SK-N-SH (cell line): Measurements from ENCODE around the gene SOD1. TPM values are rescaled to one million over a fixed set of nuclear protein-coding genes. Genes with fewer than 3 reads are reported as not detected.

Experiments
- CTCF ChIA-PET: fragments of 300-600, 350-600 bp; formaldehyde crosslinking; extraction: SDS; loops from one replicate; lab custom pipeline; 2021; lab: Yijun Ruan, JAX
- POLR2A ChIA-PET: fragments of 350-600 bp; sonication (Branson Sonifier 250); formaldehyde crosslinking; extraction: SDS; loops from one replicate; lab custom pipeline; 2020; ENCODE audit warnings: antibody characterized with exemption, inconsistent platforms; lab: Yijun Ruan, JAX
- DNase-seq: peaks from one replicate; pipeline ENCODE4 v3.0.0; 2012
- H2AFZ ChIP-seq: fragments of 200-600 bp; sonication (generic); 2 replicates; pipeline ENCODE4 v1.8.1; 2016; ENCODE audit warnings: antibody characterized with exemption, mild to moderate bottlenecking, low read depth
- H3F3A ChIP-seq: fragments of 200-600 bp; sonication (generic); replicated peaks from 2 replicates; pipeline ENCODE3; 2016; ENCODE audit warnings: antibody characterized with exemption, mild to moderate bottlenecking; ENCODE audit not compliant: insufficient read depth
- H3K27ac ChIP-seq, 2 experiments: fragments of 200-500 bp in 1 of 2; fragments of 200-600 bp in 1 of 2; sonication (Bioruptor generic) in 1 of 2; sonication (generic), shearing (Covaris generic) in 1 of 2; 2 replicates each; pipeline versions ENCODE4 v1.5.1 to v1.6.1; 2014 to 2016; ENCODE audit warnings: low read depth in 2 of 2, inconsistent platforms in 1 of 2, low read length in 1 of 2, mild to moderate bottlenecking in 1 of 2, mixed read lengths in 1 of 2
- H3K27me3 ChIP-seq: fragments of 200-600 bp; sonication (generic), shearing (Covaris generic); 2 replicates; pipeline ENCODE4 v1.6.1; 2016; ENCODE audit warnings: mixed run types; ENCODE audit not compliant: insufficient read depth
- H3K36me3 ChIP-seq, 2 experiments: fragments of 200-500 bp in 1 of 2; fragments of 200-600 bp in 1 of 2; sonication (Bioruptor generic) in 1 of 2; sonication (generic) in 1 of 2; replicated peaks in 1 of 2; 2 replicates each; pipeline versions ENCODE3 to v1.5.1; 2014 to 2016; ENCODE audit warnings: low read length in 1 of 2, mild to moderate bottlenecking in 1 of 2; ENCODE audit not compliant: insufficient read depth in 2 of 2, control insufficient read depth in 1 of 2
- H3K4me1 ChIP-seq, 2 experiments: fragments of 200-500 bp in 1 of 2; fragments of 200-600 bp in 1 of 2; sonication (Bioruptor generic) in 1 of 2; sonication (generic), shearing (Covaris generic) in 1 of 2; 2 replicates each; pipeline versions ENCODE4 v1.5.1 to v1.6.1; 2014 to 2016; ENCODE audit warnings: low read depth in 1 of 2, low read length in 1 of 2, mixed run types in 1 of 2; ENCODE audit not compliant: insufficient read depth in 2 of 2, control insufficient read depth in 1 of 2
- H3K4me2 ChIP-seq: fragments of 200-600 bp; sonication (generic), shearing (Covaris generic); 2 replicates; pipeline ENCODE4 v1.6.1; 2017; ENCODE audit warnings: mixed run types
- H3K4me3 ChIP-seq, 2 experiments: fragments of 200-500 bp in 1 of 2; fragments of 200-600 bp in 1 of 2; sonication (Bioruptor generic) in 1 of 2; sonication (generic), shearing (Covaris generic) in 1 of 2; 2 replicates each; pipeline versions ENCODE4 v1.5.1 to v1.8.1; 2014 to 2016; ENCODE audit warnings: low read depth in 2 of 2, inconsistent platforms in 1 of 2, low read length in 1 of 2, mild to moderate bottlenecking in 1 of 2, mixed read lengths in 1 of 2, moderate library complexity in 1 of 2
- H3K79me2 ChIP-seq: fragments of 200-600 bp; sonication (generic); 2 replicates; pipeline ENCODE4 v1.8.1; 2017; ENCODE audit warnings: mild to moderate bottlenecking; ENCODE audit not compliant: insufficient read depth
- H3K9ac ChIP-seq: fragments of 200-600 bp; sonication (generic); 2 replicates; pipeline ENCODE4 v1.6.1; 2017; ENCODE audit warnings: mixed run types
- H3K9me2 ChIP-seq: fragments of 200-600 bp; sonication (generic); 2 replicates; pipeline ENCODE4 v1.6.1; 2017; ENCODE audit warnings: mixed run types
- H3K9me3 ChIP-seq: fragments of 200-600 bp; sonication (generic); 2 replicates; pipeline ENCODE4 v1.6.1; 2017; ENCODE audit warnings: mixed run types, mild to moderate bottlenecking, moderate library complexity
- H4K20me1 ChIP-seq: fragments of 200-600 bp; sonication (generic); 2 replicates; pipeline ENCODE4 v1.6.1; 2017; ENCODE audit warnings: mild to moderate bottlenecking, mixed run types; ENCODE audit not compliant: insufficient read depth
- EP300 ChIP-seq, 2 experiments: IDR thresholded peaks; 2 replicates each; pipeline versions ENCODE4 v1.4.0 to v1.6.1; 2012; ENCODE audit warnings: borderline replicate concordance in 1 of 2, low read depth in 1 of 2, low read length in 1 of 2
- EZH2phosphoT487 ChIP-seq: fragments of 200-600 bp; sonication (generic); IDR thresholded peaks from 2 replicates; pipeline ENCODE4 v1.6.1; 2017; ENCODE audit warnings: low read depth, mixed run types, mild to moderate bottlenecking, antibody characterized with exemption, moderate library complexity, borderline replicate concordance
- FOSL2 ChIP-seq: IDR thresholded peaks from 2 replicates; pipeline ENCODE4 v1.4.0; 2012; ENCODE audit warnings: low read depth, mild to moderate bottlenecking, moderate library complexity, borderline replicate concordance
- FOXM1 ChIP-seq: IDR thresholded peaks from 2 replicates; pipeline ENCODE4 v1.4.0; 2012; ENCODE audit warnings: low read depth, mild to moderate bottlenecking
- MAX ChIP-seq: IDR thresholded peaks from 2 replicates; pipeline ENCODE4 v1.4.0; 2012; ENCODE audit warnings: low read depth
- NFIC ChIP-seq: IDR thresholded peaks from 2 replicates; pipeline ENCODE4 v1.4.0; 2012; ENCODE audit warnings: borderline replicate concordance
- NRF1 ChIP-seq: IDR thresholded peaks from 2 replicates; pipeline ENCODE4 v1.6.1; 2012; ENCODE audit warnings: low read depth, mild to moderate bottlenecking, low read length
- PBX3 ChIP-seq: IDR thresholded peaks from 2 replicates; pipeline ENCODE4; 2012
- POLR2AphosphoS5 ChIP-seq: IDR thresholded peaks from 2 replicates; pipeline ENCODE4 v1.6.1; 2012; ENCODE audit warnings: low read depth, low read length
- RAD21 ChIP-seq: IDR thresholded peaks from 2 replicates; pipeline ENCODE4 v1.6.1; 2012; ENCODE audit warnings: mild to moderate bottlenecking, low read length
- RCOR1 ChIP-seq: fragments of 150-350 bp; IDR thresholded peaks from 2 replicates; pipeline ENCODE4 v1.6.1; 2017; ENCODE audit warnings: antibody characterized with exemption, low read length
- RFX5 ChIP-seq: IDR thresholded peaks from 2 replicates; pipeline ENCODE4 v1.6.1; 2012; ENCODE audit warnings: mild to moderate bottlenecking, improper control_type of control experiment, low read length
- RXRA ChIP-seq: IDR thresholded peaks from 2 replicates; pipeline ENCODE4 v1.4.0; 2012; ENCODE audit warnings: low read depth, mild to moderate bottlenecking, borderline replicate concordance
- TAF1 ChIP-seq: IDR thresholded peaks from 2 replicates; pipeline ENCODE4 v1.6.1; 2012; ENCODE audit warnings: low read depth, mild to moderate bottlenecking, low read length, moderate library complexity, borderline replicate concordance
- TEAD4 ChIP-seq: IDR thresholded peaks from 2 replicates; pipeline ENCODE4 v1.4.0; 2012; ENCODE audit warnings: mild to moderate bottlenecking, borderline replicate concordance; ENCODE audit not compliant: insufficient read depth
- WGBS: methylation state at CpG from one replicate; pipeline ENCODE4 v1.1.6; 2017; ENCODE audit warnings: low lambda C conversion rate; 5-methylcytosine and 5-hydroxymethylcytosine counted together
- polyA plus RNA-seq, 3 experiments: library from polyadenylated mRNA; depleted of rRNA; stranded (reverse); fragments of >200 nt; gene quantifications; 2 replicates each; pipeline ENCODE4 v1.2.3, GENCODE V29; 2012
- TF ChIP-seq, protein P1 (sequence below): IDR thresholded peaks from 2 replicates; pipeline ENCODE4 v1.6.1; 2012; ENCODE audit warnings: mild to moderate bottlenecking, low read depth, low read length, moderate library complexity
- TF ChIP-seq, protein P2 (sequence below): fragments of 150-350 bp; IDR thresholded peaks from 2 replicates; pipeline ENCODE4 v1.6.1; 2016; ENCODE audit warnings: mild to moderate bottlenecking, low read depth, low read length

Gene SOD1
- polyA plus RNA-seq, 1 of the 3 experiments (the other 2 are of a cell fraction), result 572 TPM

DNA sequence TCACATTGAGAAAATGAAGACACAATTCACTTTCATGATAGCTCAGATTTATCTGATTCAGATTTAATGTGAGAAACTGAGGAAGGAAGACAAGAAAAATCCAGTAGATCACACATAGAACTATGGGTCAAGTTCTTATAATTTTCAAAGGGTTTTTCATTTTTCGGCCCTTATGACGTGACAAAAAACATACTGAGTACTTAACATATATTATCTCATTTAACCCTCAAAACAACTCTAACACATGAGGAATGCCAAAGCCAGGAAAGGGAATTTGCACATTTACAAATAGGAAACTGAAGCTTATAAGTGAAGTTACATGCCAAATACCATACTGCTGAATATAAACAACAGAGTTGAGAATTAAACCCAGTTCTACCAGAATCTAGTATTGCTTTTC lies 27.6 kb downstream of the SOD1 start:
- H3K9ac ChIP-seq, result no peak overlapping the region
- no peak overlapping the region for H3K4me2 ChIP-seq
- no peaks in the 10 kb centered on the region for H4K20me1 ChIP-seq
- H3K4me3 ChIP-seq, result no peak overlapping the region
- H3K9me2 ChIP-seq, result no peaks in the 10 kb centered on the region
- peaks cover 0 to 14% of the 10 kb centered on the region in 2 experiments; a peak in 2 of 4 replicates for H3K4me1 ChIP-seq
- ChIA-PET CTCF (interaction anchor here (1.1 kb wide), 1 partner anchor 19 kb away, joined by 3 read pairs; no protein-coding TSS in a partner anchor), POLR2A (no interaction called here)
- no peaks in the 10 kb centered on the region for H3K27me3 ChIP-seq
- no peaks in the 10 kb centered on the region for H3K9me3 ChIP-seq
- peaks cover 83 to 89% of the 10 kb centered on the region in 2 experiments for H3K36me3 ChIP-seq
- 98% methylated on average over 2 of the region's 2 CpGs for WGBS
- peaks cover 15% of the 10 kb centered on the region for H3F3A ChIP-seq
- no peak overlapping the region for H3K27ac ChIP-seq
- TF ChIP-seq TAF1 (no peak), MAX (no peak), FOXM1 (no peak), RXRA (no peak), NFIC (no peak), FOSL2 (no peak), PBX3 (no peak), TEAD4 (no peak), EZH2phosphoT487 (no peak), EP300 (IDR thresholded peaks at IDR 0.05; ENCODE audit: borderline replicate concordance in 1 of 2, low read depth in 1 of 2, low read length in 1 of 2) (no peak), POLR2AphosphoS5 (no peak), RAD21 (no peak), NRF1 (no peak), RFX5 (no peak), RCOR1 (no peak)
- TF ChIP-seq, protein P1, sequence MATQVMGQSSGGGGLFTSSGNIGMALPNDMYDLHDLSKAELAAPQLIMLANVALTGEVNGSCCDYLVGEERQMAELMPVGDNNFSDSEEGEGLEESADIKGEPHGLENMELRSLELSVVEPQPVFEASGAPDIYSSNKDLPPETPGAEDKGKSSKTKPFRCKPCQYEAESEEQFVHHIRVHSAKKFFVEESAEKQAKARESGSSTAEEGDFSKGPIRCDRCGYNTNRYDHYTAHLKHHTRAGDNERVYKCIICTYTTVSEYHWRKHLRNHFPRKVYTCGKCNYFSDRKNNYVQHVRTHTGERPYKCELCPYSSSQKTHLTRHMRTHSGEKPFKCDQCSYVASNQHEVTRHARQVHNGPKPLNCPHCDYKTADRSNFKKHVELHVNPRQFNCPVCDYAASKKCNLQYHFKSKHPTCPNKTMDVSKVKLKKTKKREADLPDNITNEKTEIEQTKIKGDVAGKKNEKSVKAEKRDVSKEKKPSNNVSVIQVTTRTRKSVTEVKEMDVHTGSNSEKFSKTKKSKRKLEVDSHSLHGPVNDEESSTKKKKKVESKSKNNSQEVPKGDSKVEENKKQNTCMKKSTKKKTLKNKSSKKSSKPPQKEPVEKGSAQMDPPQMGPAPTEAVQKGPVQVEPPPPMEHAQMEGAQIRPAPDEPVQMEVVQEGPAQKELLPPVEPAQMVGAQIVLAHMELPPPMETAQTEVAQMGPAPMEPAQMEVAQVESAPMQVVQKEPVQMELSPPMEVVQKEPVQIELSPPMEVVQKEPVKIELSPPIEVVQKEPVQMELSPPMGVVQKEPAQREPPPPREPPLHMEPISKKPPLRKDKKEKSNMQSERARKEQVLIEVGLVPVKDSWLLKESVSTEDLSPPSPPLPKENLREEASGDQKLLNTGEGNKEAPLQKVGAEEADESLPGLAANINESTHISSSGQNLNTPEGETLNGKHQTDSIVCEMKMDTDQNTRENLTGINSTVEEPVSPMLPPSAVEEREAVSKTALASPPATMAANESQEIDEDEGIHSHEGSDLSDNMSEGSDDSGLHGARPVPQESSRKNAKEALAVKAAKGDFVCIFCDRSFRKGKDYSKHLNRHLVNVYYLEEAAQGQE, result no peak
- TF ChIP-seq, protein P2, sequence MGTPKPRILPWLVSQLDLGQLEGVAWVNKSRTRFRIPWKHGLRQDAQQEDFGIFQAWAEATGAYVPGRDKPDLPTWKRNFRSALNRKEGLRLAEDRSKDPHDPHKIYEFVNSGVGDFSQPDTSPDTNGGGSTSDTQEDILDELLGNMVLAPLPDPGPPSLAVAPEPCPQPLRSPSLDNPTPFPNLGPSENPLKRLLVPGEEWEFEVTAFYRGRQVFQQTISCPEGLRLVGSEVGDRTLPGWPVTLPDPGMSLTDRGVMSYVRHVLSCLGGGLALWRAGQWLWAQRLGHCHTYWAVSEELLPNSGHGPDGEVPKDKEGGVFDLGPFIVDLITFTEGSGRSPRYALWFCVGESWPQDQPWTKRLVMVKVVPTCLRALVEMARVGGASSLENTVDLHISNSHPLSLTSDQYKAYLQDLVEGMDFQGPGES, result no peak
- DNase-seq, result no peak
- peaks cover 33% of the 10 kb centered on the region; the same call in 1 of the 2 replicates for H3K79me2 ChIP-seq
- H2AFZ ChIP-seq, result no peak overlapping the region
